Activated CD8-positive, alpha-beta T cell treated with anti-CD3 and anti-CD28 coated beads, Interleukin-2, amount 10 ng/mL, durations not matched to agents 7 days and 5 days (primary cell): ENCODE data around the gene SEMA4D. TPM values are rescaled to one million over a fixed set of nuclear protein-coding genes. Genes with fewer than 3 reads are reported as not detected.

Experiments
- ATAC-seq: fragments of 150-1000 bp; cut with Tn5 transposase; one replicate; pipeline ENCODE4 v1.10.0; 2021; ENCODE audit warnings: moderate library complexity
- CTCF ChIA-PET: fragments of 350-600 bp; sonication (Branson Sonifier 250); formaldehyde crosslinking; loops from one replicate; lab custom pipeline; 2021; ENCODE audit warnings: antibody characterized with exemption; lab: Charles Lee
- POLR2A ChIA-PET: fragments of 350-600 bp; sonication (Branson Sonifier 250); formaldehyde crosslinking; loops from one replicate; lab custom pipeline; 2021; ENCODE audit warnings: antibody characterized with exemption; lab: Charles Lee
- DNase-seq: peaks from one replicate; pipeline ENCODE4 v3.0.0-alpha.2; 2020
- H3K27ac Mint-ChIP-seq: one replicate; pipeline ENCODE4 v1.8.0; 2021; ENCODE audit warnings: mild to moderate bottlenecking, mixed read lengths
- H3K27me3 Mint-ChIP-seq: one replicate; pipeline ENCODE4 v1.8.0; 2021; ENCODE audit warnings: low read depth, mixed read lengths
- H3K36me3 Mint-ChIP-seq: one replicate; pipeline ENCODE4 v1.8.0; 2021; ENCODE audit warnings: low read depth, mixed read lengths
- H3K4me1 Mint-ChIP-seq: one replicate; pipeline ENCODE4 v1.8.0; 2021; ENCODE audit warnings: low read depth, mixed read lengths
- H3K4me3 Mint-ChIP-seq: one replicate; pipeline ENCODE4 v1.8.0; 2021; ENCODE audit warnings: mild to moderate bottlenecking, mixed read lengths
- H3K9me3 Mint-ChIP-seq: one replicate; pipeline ENCODE4 v1.8.0; 2022; ENCODE audit warnings: mixed read lengths; ENCODE audit not compliant: insufficient read depth
- total RNA-seq, 2 experiments: library from RNA; stranded (reverse); gene quantifications; one replicate each; pipeline ENCODE4 v1.2.3, GENCODE V29; 2021

Gene SEMA4D
- total RNA-seq, 2 experiments from 2014 or later: 314 to 321 TPM

- DNase-seq: no peak
- POLR2A ChIA-PET: no interaction called here
- Mint-ChIP-seq H3K27me3 (no peaks in the 10 kb centered on the region), H3K27ac (peak overlapping the region; percentile 72), H3K4me3 (no peak overlapping the region), H3K4me1 (peaks cover 46% of the 10 kb centered on the region), H3K36me3 (peaks cover 88% of the 10 kb centered on the region), H3K9me3 (no peaks in the 10 kb centered on the region)
- CTCF ChIA-PET: no interaction called here
- no peak for ATAC-seq
Measured at GRCh38 chr9:89384783-89385182, 113.1 kb downstream of the SEMA4D start.

GRCh38 chr9:89383721-89384300, 114.1 kb downstream of the SEMA4D start:
- ATAC-seq: no peak
- Mint-ChIP-seq H3K27ac (peak overlapping the region; percentile 8), H3K9me3 (no peaks in the 10 kb centered on the region), H3K4me3 (no peak overlapping the region), H3K4me1 (peaks cover 51% of the 10 kb centered on the region), H3K36me3 (peaks cover 88% of the 10 kb centered on the region), H3K27me3 (no peaks in the 10 kb centered on the region)
- ChIA-PET CTCF (interaction anchor here (1.6 kb wide), 1 partner anchor 23 kb away, joined by 4 read pairs; no protein-coding TSS in a partner anchor), POLR2A (no interaction called here)
- DNase-seq: no peak

GRCh38 chr9:89383030-89383720, 114.7 kb downstream of the SEMA4D start:
- ChIA-PET POLR2A (no interaction called here), CTCF (interaction anchor here (1.6 kb wide), 1 partner anchor 22 kb away, joined by 4 read pairs; no protein-coding TSS in a partner anchor)
- Mint-ChIP-seq H3K9me3 (no peaks in the 10 kb centered on the region), H3K36me3 (peaks cover 88% of the 10 kb centered on the region), H3K27me3 (no peaks in the 10 kb centered on the region), H3K27ac (peak overlapping the region; percentile 24), H3K4me1 (peaks cover 55% of the 10 kb centered on the region), H3K4me3 (no peak overlapping the region)
- no peak for DNase-seq
- no peak for ATAC-seq

GRCh38 chr9:89382026-89382986, 115.6 kb downstream of the SEMA4D start:
- no peak overlapping the region for H3K4me3 Mint-ChIP-seq
- no peak for DNase-seq

GRCh38 chr9:89381308-89381609, 116.7 kb downstream of the SEMA4D start:
- DNase-seq (no peak), ATAC-seq (no peak)
- ChIA-PET POLR2A (no interaction called here), CTCF (no interaction called here)
- H3K36me3 Mint-ChIP-seq: peaks cover 86% of the 10 kb centered on the region
- H3K9me3 Mint-ChIP-seq: no peaks in the 10 kb centered on the region
- peak overlapping the region; percentile 57 for H3K27ac Mint-ChIP-seq
- H3K27me3 Mint-ChIP-seq: no peaks in the 10 kb centered on the region
- no peak overlapping the region for H3K4me3 Mint-ChIP-seq
- H3K4me1 Mint-ChIP-seq: peaks cover 69% of the 10 kb centered on the region

More at GRCh38 chr9:89382026-89382986, 115.6 kb downstream of the SEMA4D start:
- Mint-ChIP-seq H3K9me3 (no peaks in the 10 kb centered on the region), H3K36me3 (peaks cover 88% of the 10 kb centered on the region), H3K27me3 (no peaks in the 10 kb centered on the region), H3K4me1 (peaks cover 63% of the 10 kb centered on the region), H3K27ac (peak overlapping the region; percentile 57)
- ATAC-seq: no peak
- ChIA-PET CTCF (interaction anchor here (1.6 kb wide), 1 partner anchor 21 kb away, joined by 4 read pairs; no protein-coding TSS in a partner anchor), POLR2A (no interaction called here)

GRCh38 chr9:89380437-89381307, 117.2 kb downstream of the SEMA4D start:
- no peak for ATAC-seq
- DNase-seq: no peak
- H3K4me1 Mint-ChIP-seq: peaks cover 70% of the 10 kb centered on the region
- POLR2A ChIA-PET: interaction anchor here (0.7 kb wide), 1 partner anchor 12 kb away, joined by 3 read pairs; no protein-coding TSS in a partner anchor
- CTCF ChIA-PET: interaction anchor here (1.0 kb wide), 1 partner anchor 168 kb away, joined by 4 read pairs; no protein-coding TSS in a partner anchor
- H3K4me3 Mint-ChIP-seq: no peak overlapping the region
- no peaks in the 10 kb centered on the region for H3K9me3 Mint-ChIP-seq
- H3K27me3 Mint-ChIP-seq: no peaks in the 10 kb centered on the region
- H3K36me3 Mint-ChIP-seq: peaks cover 86% of the 10 kb centered on the region
- H3K27ac Mint-ChIP-seq: peak overlapping the region; percentile 46

- DNase-seq: no peak
- H3K4me3 Mint-ChIP-seq: no peak overlapping the region
- no peaks in the 10 kb centered on the region for H3K9me3 Mint-ChIP-seq
- ATAC-seq: no peak
- H3K27me3 Mint-ChIP-seq: no peaks in the 10 kb centered on the region
- H3K4me1 Mint-ChIP-seq: peaks cover 79% of the 10 kb centered on the region
- peaks cover 82% of the 10 kb centered on the region for H3K36me3 Mint-ChIP-seq
- CTCF ChIA-PET: interaction anchor here (1.0 kb wide), 1 partner anchor 169 kb away, joined by 4 read pairs; no protein-coding TSS in a partner anchor
- peak overlapping the region; percentile 19 for H3K27ac Mint-ChIP-seq
- POLR2A ChIA-PET: no interaction called here
Measured at GRCh38 chr9:89379508-89380115, 118.3 kb downstream of the SEMA4D start.

GRCh38 chr9:89379031-89379430, 118.9 kb downstream of the SEMA4D start:
- DNase-seq: no peak
- no peaks in the 10 kb centered on the region for H3K9me3 Mint-ChIP-seq
- no peak overlapping the region for H3K4me3 Mint-ChIP-seq
- ATAC-seq: no peak
- ChIA-PET POLR2A (no interaction called here), CTCF (no interaction called here)
- peaks cover 77% of the 10 kb centered on the region for H3K36me3 Mint-ChIP-seq
- H3K4me1 Mint-ChIP-seq: peaks cover 80% of the 10 kb centered on the region
- no peaks in the 10 kb centered on the region for H3K27me3 Mint-ChIP-seq
- H3K27ac Mint-ChIP-seq: peak overlapping the region; percentile 19

GRCh38 chr9:89378541-89378940, 119.4 kb downstream of the SEMA4D start:
- peaks cover 74% of the 10 kb centered on the region for H3K36me3 Mint-ChIP-seq
- POLR2A ChIA-PET: no interaction called here
- ATAC-seq (no peak), DNase-seq (no peak)
- peak overlapping the region; percentile 19 for H3K27ac Mint-ChIP-seq
- H3K27me3 Mint-ChIP-seq: no peaks in the 10 kb centered on the region
- CTCF ChIA-PET: no interaction called here
- H3K9me3 Mint-ChIP-seq: no peaks in the 10 kb centered on the region
- H3K4me3 Mint-ChIP-seq: no peak overlapping the region
- H3K4me1 Mint-ChIP-seq: peaks cover 81% of the 10 kb centered on the region

- Mint-ChIP-seq H3K4me1 (peaks cover 86% of the 10 kb centered on the region), H3K4me3 (no peak overlapping the region), H3K36me3 (peaks cover 65% of the 10 kb centered on the region), H3K27me3 (no peaks in the 10 kb centered on the region), H3K27ac (peak overlapping the region; percentile 53), H3K9me3 (no peaks in the 10 kb centered on the region)
- ATAC-seq (no peak), DNase-seq (no peak)
- POLR2A ChIA-PET: no interaction called here
- CTCF ChIA-PET: no interaction called here
Measured at GRCh38 chr9:89377411-89377810, 120.5 kb downstream of the SEMA4D start.
